ENCODE measurements around the gene STUM. TPM values are rescaled to one million over a fixed set of nuclear protein-coding genes. Genes with fewer than 3 reads are reported as not detected.
A peak's percentile ranks its signal among the peaks of the same experiment; 100 is the strongest.
"Not testable (repeated sequence)": the region's sequence is repeated elsewhere in the genome, so short reads cannot be mapped to it uniquely, and the experiment has no call there.

Gene STUM, protein sequence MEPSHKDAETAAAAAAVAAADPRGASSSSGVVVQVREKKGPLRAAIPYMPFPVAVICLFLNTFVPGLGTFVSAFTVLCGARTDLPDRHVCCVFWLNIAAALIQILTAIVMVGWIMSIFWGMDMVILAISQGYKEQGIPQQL
- total RNA-seq (2014; rRNA removed; shearing (Covaris generic)): not detected in 2 replicates

DNA sequence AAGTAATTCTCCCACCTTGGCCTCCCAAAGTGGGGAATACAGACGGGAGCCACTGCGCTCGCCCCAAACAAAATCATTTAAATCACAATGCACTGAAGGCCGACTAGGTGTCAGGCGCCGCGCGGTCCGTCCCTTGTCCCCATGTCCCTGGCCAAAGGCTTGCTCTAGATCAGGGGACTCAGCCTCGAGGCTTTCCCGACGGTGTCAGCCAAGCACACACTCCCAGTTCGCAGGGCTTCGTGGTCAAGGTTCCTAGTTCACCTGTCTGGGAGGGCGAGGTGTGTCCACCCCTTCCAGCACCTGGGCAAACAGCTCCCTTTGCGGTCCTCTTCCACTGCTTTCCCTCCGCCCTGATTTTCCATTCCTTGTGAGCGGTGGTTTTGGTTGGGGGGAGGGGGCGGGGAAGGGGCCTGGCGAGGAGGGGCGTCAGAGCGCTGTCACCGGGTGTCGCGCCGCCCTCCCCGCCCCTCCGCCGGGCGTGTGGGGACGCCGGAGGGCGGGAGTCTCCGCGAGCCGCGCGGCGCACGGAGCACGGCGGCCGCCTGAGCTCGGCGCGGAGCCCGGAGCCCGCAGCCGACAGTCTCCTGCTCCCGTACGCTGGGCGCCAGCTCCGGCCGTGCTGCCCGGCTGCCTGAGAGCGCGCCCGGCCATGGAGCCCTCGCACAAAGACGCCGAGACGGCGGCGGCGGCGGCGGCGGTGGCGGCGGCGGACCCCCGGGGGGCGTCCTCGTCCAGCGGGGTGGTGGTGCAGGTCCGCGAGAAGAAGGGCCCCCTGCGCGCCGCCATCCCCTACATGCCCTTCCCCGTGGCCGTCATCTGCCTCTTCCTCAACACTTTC lies at the start of gene STUM:
Gene STUM, plus strand, starts transcription at position 509 of the 838 bp plus-strand sequence. Its CDS starts 141 bp downstream, at position 650.
- DNase-seq (ENCODE audit: low spot score): peak; percentile 22

DNA sequence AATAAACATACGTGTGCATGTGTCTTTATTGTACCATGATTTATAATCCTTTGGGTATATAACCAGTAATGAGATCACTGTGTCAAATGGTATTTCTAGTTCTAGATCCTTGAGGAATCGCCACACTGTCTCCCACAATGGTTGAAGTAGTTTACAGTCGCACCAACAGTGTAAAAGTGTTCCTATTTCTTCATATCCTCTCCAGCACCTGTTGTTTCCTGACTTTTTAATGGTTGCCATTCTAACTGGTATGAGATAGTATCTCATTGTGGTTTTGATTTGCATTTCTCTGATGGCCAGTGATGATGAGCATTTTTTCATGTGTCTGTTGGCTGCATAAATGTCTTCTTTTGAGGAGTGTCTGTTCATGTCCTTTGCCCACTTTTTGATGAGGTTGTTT lies 48.9 kb upstream of the STUM start:
- DNase-seq (ENCODE audit: low spot score): not testable (repeated sequence)

DNA sequence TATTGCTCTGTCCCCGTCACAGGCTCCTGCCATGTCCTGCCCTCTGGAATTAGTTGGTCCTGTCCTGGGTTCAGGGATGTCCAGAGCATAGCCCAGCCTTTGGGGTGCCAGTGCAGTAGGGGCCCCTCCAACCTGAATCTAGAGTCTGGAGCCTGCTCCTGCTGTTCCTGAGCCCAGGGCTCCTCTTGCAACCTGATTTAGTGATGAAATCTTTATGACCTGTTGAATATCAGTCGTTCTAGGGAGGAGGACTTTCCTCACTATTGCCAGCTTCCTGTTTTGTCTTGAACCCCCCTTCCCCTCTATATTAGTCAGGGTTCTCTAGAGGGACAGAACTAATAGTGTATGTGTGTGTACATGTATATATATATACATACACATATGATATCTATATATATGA lies 42.5 kb upstream of the STUM start:
- no peak for DNase-seq (ENCODE audit: low spot score)

DNA sequence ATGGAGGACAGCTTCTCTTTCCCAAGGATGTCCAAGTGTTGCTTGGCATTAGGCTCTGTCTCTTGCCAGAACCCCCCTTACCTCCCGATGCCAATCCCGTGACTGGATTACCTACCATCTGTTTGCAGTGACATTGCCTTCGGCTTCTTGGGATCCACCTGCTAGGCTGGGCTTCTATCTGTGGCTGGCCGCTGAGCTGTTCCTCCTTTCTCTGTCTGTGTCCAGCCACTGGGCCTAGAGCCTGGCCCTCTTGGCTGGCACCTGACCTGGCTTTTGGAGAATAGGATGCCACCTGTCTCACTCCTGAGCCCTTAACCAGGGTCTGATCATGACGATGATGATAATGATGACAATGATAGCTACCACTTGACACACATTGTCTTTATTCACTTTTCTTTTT lies 41.6 kb upstream of the STUM start:
- no peak for DNase-seq (ENCODE audit: low spot score)

DNA sequence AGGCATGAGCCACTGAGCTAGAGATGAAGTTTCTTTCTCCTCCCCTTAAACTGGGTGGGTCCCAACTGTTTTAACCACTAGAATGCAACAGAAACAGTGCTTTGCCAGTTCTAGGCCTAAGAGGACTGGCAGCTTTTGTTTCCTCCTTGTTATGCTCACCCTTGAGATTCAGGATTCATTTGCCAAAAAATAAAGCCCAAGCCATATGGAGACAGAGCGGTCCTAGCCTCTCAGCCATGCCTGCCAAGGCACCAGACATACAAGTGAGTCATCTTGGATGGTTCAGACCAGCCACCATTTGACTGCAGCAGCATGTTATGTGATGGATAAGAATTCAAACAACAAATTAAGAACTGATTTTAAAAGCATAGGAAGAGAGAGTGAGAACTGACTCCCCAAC lies 38.1 kb upstream of the STUM start:
- DNase-seq (ENCODE audit: low spot score): no peak

DNA sequence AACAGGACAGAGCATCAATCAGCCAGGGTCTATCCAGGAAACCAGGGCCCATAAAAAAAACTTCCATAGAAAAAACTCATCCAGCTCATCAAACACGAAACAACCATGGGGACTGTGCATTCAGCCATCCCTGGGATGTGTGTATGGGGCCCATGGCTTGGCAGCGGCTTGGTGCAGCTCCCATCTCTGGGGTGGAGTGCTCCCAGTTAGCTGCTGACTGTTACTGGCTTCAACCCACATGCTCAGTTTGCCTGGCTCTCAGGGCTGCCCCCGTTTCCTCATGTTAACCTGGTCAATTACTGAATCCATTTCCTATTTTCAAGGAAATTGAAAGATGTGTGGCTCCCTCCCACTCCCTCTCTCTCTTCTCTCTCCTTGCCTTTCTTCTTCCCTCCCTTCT lies 37.3 kb upstream of the STUM start:
- no peak for DNase-seq (ENCODE audit: low spot score)

DNA sequence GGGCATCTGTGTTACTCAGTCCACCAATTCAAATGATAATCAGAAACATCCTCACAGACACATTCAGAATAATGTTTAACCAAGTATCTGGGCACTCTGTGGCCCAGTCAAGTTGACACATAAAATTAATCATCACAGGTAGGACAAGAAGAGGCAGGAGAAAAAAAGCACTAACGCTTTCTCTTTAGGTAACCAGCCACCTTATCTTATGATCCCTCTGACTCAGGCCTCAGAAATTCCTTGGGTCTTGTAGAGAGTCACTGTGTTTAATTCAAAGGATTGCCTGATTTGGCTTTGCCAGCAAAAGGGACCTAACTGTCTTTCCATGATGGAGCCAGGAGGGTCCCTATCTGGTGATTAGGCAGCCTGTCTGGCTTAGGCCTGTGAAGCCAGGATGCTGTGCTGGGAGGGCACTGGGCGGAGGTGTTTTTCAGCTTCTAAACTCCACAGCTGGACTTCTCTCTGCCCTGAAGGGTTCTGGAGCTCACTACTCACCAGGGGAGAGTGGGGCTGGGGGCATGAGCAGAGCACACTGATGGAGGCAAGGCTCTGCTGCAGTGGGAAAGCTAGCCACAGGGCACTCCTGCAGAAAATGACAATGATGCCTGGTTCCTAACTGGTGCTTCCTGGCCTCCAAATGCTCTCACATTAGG lies 36.4 kb upstream of the STUM start:
- DNase-seq (ENCODE audit: low spot score): no peak

DNA sequence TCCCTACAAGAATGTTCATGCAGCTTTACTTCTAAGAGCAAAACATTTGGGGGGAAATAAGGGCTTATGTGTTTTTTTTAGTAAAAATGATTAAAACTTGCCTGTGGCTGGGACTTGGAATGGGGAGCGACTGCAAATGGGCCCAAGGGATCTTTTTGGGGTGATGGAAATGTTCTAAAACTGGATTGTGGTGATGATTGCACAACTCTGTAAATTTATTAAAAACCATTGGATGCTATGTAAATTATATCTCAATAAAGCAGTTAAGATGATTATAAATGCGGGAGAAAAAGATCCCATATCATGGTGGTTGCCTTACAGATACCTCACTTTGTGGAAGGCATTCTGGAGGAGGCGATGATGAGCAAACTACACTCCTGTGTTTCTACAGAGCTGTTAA lies 30.2 kb upstream of the STUM start:
- no peak for DNase-seq (ENCODE audit: low spot score)

DNA sequence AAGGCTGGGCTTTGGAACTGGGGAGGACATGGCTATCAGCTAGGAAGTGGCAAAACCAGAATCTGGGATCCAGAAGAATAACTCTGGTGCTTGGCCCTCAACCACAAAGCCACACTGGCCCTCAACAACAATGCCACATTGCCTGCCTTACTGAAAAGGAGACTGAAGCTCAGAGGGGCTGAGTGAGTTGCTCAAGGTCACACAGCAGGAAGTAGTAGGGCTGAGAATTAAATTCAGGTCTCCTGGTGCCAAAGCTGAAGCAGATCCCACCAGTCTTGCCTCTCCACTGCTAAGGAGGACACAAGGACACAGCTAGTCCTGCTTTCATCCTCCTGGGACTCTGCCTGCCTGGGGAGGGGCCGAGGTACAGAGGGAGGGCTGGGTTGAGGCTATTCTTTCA lies 29.4 kb upstream of the STUM start:
- no peak for DNase-seq (ENCODE audit: low spot score)

DNA sequence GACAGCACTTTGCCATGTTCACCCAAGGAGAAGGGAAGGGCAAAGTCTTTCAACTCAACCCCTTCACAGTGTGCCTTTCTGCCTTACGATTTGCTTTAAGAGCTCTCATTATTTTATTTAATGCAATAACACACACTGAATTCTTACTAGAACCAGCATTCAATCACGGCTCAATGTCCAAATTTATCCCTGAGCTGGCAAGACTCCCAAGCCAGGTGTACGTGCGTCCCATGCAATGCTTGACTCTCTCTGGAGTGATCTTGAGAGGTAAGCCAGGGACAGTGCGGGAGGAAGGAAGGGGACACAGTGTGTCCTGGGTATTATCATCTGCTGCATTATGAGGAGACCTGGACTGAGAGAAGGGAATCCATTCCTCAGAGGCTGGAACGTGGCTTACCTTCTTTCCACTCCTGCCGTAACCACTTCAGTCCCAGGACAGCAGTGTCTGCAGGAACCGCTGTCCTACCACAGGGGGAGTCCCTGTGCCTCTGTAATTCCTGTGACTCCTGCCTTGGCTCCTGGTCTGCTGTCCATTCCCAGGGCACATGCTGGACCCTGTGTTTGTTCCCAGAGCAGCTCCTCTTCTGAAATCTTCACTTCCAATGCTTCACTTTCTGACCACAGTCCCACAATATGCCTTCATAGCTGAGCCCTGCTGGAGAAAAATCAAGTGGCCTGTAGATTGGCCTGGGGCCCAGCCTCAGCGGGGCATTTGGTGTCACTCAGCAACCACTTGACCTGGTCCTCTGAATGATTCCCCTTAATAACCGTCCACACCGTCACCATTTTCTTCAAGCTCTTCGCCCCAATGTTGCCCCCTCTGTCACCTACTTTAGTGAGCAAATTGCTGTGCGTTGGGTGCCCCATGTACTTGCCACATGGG lies 28.6 kb upstream of the STUM start:
- no peak for DNase-seq (ENCODE audit: low spot score)

DNA sequence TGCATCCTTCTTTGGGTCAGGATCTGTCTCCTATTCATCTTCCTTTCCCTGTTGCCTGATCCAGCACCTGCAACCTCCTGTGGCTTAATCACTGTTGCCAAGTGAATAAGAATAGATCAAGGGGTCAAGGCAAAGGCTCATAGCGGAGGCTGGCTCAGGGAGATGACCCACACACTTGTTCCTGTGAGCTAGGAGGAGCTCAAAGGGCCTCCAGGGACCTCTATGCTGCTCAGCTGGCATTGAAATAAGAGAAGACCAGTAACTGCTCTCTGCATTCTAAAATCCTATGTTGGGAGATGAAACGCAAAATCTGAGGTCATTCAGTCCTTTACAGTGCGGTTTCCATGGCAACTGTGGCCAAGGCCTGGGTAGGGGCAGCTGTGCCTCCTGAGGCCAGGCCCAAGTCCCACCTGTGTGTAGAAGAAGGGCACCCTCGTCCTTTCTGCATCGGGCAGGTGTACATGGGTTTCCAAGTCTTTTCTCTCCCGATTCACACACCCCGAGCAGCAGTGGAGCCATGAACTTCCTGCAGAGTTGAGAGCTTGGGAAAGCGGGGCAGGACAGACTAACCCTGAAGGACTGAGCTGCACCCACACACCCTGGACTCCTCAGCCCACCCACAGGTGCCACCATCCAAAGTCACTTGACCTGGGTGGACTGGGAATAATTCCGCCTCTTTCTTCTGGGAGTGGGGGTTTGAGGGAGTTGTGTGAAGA lies 27.8 kb upstream of the STUM start:
- DNase-seq (ENCODE audit: low spot score): no peak

DNA sequence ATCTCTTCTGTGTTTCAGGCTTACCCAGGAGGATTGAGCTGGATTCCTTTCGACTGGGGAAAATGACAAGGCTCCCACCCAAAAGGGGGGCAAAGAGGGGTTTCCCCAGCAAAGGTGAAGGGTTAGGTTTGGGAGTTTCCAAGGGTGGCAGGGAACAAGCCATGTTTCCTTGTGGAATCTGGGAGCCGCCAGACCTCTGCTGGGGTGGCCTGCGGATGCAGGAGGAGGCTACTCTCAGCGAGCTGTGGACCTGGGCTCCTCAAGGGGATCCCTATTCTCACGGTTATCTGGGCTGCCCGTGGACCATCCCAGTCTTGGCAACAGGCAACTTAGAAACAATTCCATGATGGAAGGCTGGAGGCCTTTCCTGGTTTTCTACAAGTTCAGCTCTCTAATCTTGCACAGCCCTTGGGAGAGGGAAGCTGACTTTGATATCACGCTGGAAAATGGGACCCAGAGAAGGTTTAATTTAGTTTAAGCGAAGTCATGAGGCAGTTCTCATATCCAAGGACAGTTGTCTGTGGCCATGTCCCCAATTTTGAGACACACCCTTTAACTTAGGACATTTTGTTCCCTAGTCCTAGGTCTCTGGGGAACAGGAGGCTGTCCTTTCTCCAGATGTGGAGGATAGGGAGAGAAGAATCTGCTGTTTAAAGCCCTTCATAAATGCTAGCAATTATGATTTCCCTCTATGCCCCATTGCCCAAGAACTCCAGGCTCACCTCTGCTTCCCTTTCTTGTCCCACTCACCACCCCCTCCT lies 24.7 kb upstream of the STUM start:
- DNase-seq (ENCODE audit: low spot score): no peak

DNA sequence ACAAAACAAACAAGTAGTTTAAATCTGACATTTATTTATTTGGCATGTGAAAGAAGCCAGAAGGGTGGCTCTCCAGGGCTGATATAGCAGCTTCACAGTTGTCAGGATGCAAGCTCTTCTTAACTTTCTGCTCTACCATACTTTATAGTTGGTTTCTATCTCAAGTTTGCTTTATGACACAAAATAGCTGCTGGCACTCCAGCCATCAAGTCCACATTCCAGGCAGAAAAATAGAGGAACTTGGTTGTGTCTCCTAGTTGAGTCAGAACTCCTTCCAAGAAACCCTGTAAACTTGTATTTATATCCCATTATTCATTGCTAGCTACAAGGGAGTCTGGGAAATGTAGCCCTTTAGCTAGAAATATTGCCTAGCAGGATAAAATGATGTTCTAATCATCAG lies 24.0 kb upstream of the STUM start:
- DNase-seq (ENCODE audit: low spot score): no peak

DNA sequence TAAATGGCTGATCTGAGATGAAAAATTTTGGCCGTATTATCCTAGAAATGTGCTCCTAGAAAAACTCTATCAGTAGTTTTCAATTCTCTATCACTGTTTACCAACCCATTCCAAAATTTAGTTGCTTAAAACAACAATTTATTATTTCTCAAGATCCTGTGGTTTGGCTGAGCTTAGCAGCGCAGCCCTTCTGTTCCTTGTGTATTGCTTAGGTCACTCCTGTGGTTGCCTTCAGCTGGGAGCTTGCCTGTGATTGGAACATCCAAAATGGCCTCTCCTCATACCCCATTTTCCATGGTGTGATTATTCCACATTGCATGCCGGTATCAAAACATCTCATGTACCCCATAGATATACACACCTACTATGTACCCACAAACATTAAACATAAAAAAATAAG lies 22.8 kb upstream of the STUM start:
- DNase-seq (ENCODE audit: low spot score): no peak

DNA sequence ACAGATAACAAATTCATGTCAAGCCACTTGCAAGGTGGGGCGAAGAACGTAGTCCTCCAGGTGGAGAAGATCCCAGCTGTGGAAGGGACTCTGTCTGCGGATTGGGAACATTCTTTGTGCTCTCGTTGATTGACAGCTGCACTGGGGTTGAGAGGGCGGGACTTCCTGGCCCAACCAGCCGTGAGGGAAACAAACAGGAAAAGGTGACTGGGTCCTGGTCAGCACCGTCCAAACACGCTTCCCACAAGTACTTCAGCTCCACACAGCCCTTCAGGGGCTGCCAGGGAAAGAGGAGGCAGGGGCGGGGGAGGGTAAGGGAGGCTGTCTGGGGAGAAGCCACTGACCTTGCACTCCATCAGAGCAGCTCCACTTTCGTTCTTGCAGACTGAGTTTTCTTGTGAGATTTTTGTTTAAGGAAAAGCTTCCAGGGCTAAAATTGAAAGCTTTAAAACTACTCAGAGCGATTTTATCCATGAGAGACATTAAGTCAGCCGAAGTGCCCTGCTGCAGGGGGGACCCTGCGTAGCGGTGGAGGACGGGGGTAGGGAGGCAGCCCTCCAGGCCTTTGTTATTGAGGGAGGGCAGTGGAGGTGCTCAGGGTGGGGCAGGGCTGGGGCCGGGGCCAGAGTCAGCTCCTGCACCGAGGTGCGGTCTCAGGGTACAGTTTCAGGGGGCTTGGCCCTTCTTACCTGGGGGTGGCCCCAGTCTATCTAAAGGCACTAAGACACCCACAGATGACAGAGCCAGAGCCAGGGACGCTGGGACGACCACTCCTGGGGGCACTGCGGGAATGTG lies 21.6 kb upstream of the STUM start:
- peak; percentile 35 for DNase-seq (ENCODE audit: low spot score)

DNA sequence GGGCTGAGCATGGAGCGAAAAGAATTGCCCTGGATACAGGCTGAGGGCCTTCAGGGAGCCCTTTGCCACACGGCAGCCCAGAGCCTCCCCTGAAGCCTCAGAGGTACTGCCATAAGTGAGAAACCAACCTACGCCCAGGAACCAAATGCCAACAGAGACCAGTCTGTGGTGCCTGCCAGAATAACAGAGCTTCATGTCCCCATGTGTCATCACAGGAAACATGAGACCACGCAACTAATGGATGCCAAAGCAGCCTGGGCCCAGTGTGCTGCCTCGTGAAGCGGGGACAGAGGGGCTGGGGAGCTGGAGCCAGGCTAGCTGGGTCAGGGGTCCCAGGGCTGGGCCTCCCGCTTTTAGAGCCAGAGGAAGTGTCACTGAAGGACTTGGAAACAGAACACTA lies 18.7 kb upstream of the STUM start:
- no peak for DNase-seq (ENCODE audit: low spot score)

DNA sequence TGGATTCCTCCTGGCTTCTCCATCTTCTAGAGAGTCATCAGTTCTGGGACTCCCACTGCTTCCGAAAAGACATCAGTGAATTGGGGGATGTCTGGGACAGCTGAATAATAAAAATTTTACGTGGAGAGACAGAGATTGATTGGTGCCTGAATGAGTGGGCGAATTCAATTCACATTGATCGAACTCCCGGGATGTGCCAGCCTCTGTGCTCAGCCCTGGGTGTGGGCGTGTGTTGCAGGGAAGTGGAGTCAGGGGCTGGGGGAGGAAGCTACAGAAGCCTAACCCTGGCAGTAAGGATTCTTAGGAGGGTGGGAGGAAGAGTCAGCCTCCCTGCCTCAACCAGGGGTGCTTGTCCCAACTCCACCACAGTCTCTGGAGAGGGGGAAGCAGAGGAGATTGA lies 18.0 kb upstream of the STUM start:
- no peak for DNase-seq (ENCODE audit: low spot score)

DNA sequence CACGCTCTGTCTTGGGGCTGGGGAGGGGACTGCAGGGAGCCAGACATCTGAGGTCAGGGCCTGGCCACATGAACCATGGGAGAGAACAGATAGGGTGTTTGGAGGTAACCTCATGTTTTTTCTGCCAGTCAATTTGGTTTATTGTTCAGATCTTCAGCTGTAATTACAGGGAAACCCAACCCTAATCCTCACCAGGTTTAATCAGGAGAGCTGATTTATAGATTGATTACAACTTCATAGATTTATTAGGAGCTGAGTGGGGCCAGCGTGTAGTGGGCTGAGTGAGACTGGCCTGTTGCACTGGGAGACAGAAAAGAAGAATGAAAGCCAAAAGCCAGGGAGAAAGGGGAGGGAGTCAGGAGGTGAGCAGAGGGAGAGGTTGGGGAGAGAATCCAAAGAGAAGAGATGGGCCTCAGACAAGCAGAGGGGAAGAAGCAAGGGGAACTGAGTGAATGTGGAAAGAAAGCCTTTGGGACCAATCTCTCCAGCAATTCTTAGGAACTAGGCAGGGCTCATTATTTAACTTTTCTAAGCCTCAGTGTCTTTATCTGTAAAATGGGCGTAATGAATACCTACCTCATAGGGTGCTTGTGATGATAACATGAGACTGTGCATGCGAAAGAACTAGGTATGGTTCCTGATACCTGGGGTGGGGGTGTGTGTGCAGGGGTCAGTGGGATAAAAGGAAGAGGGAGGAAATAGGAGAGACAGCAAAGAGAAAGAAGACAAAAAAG lies 17.0 kb upstream of the STUM start:
- DNase-seq (ENCODE audit: low spot score): no peak

DNA sequence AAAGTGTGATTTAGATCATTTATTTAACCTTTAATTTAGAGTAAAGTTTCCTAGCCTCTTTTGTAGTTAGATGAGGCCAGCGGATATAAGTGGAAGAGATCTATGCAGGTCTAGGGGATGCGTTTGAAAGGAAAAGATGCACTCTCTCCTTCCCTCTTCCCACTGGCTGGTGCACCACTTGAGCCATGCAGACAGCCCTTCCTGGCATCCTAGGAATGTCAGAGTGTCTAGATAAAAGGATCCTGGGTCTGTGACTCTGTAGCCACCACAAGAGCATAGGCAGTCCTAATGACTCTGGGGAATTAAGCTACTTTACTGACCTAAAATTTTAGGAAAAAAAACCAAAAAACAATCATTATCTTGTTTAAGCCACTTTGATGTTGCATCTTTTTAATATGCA lies 16.0 kb upstream of the STUM start:
- no peak for DNase-seq (ENCODE audit: low spot score)

Data from HT-29 (cell line).